HG02610 (cell line): Measurements from ENCODE around the gene CLINT1.
"Not testable (repeated sequence)": the region's sequence is repeated elsewhere in the genome, so short reads cannot be mapped to it uniquely, and the experiment has no call there.

Experiments used
- ATAC-seq: cut with Tn5 transposase; IDR thresholded peaks from one replicate; pipeline ENCODE4 v1.9.1; 2021; ENCODE audit warnings: mild to moderate bottlenecking, moderate library complexity; ENCODE audit not compliant: unreplicated experiment

The CLINT1 gene

DNA sequence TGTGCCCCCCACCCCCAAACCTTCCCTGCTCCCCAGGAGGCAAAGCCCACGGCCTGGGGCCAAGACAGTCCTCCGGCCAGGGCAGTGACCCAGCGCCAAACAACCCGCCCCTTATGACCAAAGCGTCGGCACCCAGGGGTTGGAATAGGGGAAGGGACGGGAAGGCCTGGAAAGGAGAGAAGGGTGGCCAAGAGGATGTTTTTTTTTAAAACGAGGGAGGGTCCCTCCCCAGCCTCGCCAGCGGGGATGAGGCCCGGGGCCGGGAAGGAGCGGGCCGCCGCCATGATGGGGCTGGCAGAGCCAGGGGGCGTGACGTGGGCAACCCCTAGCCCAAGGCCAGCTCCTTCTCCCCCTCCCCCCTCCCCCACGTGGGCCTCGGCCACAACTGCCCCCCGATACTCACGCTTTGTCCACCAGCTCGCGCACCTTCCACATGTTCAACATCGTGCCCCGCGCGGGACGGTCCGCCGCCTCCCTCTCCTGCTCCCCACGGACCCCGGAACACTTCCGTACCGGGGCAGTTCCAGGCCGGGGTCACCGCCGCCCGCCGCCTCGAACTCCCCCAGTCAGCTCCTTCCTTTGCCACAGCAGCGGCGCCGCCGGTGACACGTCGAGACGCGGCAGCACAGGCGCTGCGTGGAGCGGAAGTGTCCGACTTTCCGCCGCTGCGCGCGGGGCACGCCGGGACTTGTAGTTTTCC lies at the start of gene CLINT1:
TSS of gene CLINT1 (minus strand) at position 619 of the 700 bp plus-strand sequence. CDS start at position 444, 175 bp downstream.
- peak; percentile 60 for ATAC-seq

DNA sequence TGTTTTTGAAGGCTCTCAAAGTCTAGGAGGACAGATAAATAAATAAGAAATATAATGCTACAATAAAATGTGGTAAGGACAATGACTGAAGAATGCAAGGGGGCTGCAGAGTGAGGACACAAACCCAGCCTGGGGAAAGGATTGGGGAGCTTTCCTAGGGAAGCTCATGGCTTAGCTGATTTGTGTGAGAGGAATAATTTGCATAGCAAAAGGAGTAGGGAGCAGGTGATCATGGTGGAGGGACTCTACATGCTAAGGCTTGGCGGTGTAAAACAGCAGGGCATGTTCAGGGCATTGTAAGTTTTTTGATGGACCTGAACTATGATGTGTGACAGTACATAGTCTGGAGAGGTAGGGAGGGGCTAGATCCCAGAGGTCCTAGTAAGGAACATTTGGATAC lies 49.5 kb upstream of the CLINT1 start:
- ATAC-seq: no peak

DNA sequence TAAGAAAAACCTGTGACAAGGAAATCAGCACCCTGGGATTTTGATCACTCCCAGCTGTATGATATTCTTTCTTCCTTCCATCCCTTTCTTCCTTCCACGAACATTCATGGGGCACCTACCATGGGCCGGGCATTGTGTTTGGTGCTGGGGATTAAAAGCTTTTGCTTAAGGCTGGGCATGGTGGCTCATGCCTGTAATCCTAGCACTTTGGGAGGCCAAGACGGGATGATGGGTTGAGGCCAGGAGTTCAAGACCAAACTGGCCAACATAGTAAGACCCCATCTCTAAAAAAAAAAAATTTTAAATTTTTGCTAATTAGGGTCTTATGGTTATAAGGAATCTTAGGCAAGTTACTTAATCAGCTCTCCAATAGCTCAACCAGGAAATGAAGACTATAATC lies 48.5 kb upstream of the CLINT1 start:
- no peak for ATAC-seq

DNA sequence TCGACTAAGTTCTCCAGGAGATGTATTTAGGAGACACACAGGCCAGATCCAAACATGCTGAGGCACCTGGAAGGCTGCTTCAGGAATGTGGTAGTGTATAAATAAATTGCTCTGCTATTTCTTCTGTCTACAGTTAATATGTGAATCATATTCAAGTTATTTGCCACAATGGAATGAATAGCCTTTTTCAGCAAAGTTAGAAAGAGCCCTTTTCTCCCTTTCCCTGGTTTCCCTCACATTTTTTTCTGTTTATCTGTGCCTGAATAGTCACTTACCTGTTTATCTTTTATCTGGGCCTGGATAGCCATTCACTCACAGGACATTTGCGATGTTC lies 44.1 kb upstream of the CLINT1 start:
- ATAC-seq: no peak

DNA sequence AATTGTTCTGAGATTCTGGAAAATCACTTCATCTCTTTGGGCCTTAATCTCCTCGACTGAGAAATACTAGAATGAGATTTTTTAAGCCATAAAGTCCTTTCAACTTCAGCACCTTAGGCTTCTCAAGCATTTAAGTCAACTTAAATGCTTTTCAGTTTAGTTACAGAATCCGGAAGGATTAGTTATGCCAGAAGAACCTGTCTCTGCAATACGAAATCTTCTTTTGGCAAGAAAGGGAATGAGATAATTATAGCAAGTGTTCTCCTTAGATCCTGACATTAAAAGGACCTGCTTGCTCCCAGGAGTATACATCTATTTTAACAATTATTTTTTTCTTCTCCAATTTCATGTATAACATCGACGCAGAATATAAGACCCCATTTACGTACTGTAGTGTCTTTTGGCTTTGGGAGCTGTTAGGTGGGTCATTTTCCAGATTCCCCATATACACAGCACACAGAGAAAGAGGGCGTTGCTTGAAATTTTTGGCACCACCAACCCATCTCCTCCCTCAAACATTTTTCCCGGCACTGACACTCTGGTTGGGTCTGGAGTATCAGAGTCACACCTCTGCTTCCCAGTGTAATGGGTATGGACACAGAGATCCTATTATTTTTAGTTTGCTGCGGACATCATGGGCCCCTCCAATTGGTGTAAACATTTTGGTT lies 43.6 kb upstream of the CLINT1 start:
- ATAC-seq: no peak

DNA sequence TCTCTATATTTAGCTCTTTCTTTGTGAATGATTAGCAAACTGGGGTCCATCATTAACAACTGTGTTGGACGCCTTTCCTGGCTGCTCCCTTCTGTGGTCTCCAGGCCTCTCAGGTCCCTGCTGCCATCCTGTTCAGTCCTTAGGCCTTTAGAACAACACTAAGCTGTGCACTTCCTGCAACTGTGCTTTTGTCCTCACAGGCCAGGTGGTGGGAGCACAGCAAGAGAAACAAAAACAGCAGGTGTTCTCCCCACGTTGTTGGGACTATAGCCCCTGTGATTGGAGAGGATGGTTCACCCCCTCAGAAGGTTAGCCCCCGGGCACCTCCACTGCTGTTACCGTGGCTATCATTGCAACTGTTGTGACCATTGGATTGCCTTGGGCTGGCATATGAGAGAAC lies 41.7 kb upstream of the CLINT1 start:
- ATAC-seq: no peak

DNA sequence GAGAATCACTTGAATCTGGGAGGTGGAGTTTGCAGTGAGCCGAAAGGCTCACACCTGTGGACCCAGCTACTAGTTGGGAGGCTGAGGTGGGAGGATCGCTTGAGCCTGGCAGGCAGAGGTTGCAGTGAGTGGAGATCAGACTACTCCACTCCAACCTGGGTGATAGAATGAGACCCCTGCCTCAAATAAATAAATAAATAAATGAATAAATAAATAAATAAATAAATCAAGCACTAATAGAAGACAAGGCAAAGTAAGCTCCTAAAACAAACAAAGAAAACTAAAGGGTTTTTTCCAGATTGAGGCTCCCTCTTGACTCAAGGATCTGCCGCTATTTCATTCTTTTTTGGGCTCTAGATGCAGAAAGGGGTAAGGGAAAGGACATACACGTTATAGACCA lies 34.7 kb upstream of the CLINT1 start:
- no peak for ATAC-seq

DNA sequence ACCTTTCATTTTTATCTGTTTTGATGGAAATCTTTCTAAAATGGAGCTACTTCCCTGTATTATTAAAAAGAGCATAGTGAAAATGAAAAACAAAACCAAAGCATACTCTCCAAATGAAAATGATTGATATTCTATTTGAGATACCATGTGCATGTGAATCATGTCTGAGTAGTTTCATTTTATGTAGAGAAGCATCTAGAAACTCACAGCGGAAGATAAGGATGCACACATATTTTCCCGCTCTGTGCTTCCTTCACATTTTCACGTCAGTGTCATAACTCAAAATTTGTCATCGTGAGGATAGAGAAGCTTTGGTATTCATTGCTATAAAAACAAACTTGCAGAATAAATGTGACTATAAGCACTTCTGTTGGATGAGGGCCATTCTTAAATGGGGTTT lies 34.0 kb upstream of the CLINT1 start:
- no peak for ATAC-seq

DNA sequence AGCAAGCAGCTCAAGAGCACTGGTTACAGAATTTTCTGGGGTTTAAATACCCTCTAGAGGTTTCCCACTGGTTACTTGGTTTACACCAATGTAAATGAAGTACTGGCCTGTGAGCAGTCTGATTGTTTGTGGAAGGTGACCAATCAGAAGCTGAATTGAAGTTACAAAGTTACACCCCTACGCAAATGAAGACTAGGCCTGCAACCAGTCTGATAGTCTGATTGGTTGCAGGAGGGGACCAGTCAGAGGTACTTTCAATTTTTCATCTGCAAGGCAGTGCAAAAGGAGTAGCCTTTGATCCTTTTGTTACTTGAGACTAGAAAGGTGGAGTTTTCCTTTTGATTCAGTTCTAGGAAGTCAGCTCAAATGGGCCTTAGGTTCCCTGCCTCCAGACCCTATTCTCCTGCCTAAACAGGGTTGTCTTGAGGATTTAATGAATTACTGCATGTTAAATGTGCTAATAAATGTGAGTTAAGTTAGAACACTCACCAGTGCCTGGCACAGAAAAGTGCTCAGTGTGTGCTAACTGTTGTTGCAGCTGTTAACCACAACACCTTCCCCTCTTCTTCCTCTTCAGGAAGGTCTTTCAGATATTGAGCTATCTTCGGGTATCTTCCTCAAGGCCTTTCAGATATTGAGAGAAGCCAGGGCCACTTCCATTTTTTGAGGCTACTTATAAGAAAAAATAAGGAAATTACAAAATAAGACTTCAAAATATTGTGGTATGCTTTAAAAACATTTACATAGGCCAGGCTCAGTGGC lies 32.1 kb upstream of the CLINT1 start:
- ATAC-seq: no peak

DNA sequence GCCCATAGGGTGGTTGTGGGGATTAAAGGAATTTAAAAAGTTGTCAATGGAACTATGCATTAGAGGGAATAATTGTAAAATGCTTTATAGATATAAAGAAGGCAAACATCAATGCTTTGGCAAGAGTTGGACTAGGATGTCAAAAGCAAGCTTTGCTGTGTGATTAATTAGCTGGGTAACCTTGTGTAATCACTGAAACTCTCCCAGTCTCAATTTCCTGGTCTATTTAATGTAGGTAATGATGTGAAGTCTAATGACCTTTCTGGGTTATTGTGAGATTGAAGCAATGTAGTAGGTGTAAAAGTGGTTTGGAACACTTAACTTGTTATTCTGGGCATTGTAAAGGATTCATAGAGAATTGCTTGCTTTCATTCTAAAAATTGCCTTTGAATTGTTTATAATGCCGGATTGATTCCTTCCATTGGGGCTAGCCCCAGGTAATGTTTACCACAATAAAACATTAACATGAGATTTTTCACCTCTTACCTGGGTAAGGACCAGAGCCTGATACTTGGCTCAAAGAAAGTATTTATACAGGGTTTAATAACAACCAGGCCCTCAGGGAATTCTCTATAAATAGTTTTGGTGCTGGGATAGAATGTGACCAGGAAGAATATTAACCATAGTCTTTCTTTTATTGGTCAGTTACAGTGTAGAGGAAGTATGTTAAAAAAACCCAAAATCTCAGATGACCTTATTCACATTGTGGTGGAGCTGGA lies 30.0 kb upstream of the CLINT1 start:
- ATAC-seq: no peak

DNA sequence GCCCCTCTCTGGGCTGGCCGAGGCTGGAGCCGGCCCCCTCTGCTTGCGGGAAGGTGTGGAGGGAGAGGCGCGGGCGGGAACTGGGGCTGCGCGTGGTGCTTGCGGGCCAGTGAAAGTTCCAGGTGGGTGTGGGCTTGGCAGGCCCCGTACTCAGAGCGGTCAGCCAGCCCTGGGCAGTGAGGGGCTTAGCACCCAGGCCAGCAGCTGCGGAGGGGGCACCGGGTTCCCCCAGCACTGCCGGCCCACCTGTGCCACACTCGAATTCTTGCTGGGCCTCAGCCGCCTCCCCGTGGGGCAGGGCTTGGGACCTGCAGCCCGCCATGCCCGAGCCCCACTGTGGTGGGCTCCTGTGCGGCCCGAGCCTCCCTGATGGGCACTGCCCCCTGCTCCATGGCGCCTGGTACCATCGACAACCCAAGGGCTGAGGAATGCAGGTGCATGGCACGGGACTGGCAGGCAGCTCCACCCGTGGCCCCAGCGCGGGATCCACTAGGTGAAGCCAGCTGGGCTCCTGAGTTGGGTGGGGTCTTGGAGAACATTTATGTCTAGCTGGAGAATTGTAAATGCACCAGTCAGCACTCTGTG lies 27.9 kb upstream of the CLINT1 start:
- ATAC-seq: no peak

DNA sequence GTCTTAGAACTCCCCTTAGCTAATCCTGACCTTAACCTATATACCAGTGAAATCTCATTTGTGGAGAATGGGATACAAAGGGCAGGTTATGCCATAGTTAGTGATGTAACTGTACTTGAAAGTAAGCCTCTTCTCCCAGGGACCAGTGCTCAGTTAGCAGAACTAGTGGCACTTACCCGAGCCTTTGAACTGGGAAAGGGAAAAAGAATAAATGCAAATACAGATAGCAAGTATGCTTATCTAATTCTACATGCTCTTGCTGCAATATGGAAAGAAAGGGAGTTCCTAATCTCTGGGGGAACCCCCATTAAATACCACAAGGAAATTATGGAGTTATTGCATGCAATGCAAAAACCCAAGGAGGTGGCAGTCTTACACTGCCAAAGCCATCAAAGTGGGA lies 26.1 kb upstream of the CLINT1 start:
- ATAC-seq: not testable (repeated sequence)

DNA sequence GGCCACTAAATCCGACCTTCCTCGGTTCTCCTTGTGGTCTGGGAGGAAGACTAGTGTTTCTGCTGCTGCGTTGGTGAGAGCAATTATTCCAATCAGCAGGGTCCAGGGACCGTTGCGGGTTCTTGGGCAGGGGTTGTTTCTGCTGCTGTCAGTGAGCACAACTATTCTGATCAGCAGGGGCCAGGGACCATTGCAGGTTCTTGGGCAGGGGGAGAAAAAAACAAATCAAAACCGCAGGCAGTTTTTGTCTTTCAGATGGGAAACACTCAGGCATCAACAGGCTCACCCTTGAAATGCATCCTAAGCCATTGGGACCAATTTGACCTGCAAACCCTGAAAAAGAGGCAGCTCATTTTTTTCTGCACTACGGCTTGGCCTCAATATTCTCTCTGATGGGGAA lies 22.6 kb upstream of the CLINT1 start:
- not testable (repeated sequence) for ATAC-seq

DNA sequence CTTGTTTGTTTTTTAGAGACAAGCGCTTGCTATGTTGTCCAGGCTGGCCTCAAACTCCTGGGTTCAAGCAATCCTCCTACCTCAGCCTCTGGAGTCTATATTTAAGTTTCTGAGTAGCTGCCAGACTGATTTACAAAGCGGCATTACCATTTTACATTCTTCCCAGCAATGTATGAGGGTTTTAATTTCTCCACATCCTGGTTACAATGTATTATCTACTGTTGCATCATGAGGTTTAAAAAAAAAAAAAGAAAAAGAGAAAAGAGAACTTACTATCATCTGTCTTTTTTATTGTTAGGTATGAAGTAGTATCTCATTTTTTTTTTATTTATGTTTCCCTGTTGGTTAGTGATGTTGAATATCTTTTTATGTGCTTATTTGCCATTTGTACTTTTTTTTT lies 18.9 kb upstream of the CLINT1 start:
- no peak for ATAC-seq

DNA sequence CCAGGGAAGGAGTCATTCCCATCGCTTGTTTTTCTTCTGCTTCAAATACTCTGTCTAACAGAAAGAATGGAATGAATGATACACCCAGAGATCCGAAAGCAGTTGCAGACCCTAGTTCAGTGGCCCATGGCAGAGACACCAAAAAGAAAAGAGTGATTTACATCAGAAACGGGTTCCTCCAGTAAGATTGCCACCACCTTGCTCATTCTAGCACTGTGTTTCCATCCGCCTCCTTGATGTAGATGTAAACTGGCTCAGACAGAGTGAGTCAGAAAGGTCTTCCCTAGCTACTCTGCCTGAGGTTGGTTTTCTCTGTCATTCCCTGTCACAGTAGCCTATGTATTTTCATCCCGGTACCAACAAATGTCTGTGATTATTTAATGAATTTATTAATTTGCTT lies 15.9 kb upstream of the CLINT1 start:
- no peak for ATAC-seq

DNA sequence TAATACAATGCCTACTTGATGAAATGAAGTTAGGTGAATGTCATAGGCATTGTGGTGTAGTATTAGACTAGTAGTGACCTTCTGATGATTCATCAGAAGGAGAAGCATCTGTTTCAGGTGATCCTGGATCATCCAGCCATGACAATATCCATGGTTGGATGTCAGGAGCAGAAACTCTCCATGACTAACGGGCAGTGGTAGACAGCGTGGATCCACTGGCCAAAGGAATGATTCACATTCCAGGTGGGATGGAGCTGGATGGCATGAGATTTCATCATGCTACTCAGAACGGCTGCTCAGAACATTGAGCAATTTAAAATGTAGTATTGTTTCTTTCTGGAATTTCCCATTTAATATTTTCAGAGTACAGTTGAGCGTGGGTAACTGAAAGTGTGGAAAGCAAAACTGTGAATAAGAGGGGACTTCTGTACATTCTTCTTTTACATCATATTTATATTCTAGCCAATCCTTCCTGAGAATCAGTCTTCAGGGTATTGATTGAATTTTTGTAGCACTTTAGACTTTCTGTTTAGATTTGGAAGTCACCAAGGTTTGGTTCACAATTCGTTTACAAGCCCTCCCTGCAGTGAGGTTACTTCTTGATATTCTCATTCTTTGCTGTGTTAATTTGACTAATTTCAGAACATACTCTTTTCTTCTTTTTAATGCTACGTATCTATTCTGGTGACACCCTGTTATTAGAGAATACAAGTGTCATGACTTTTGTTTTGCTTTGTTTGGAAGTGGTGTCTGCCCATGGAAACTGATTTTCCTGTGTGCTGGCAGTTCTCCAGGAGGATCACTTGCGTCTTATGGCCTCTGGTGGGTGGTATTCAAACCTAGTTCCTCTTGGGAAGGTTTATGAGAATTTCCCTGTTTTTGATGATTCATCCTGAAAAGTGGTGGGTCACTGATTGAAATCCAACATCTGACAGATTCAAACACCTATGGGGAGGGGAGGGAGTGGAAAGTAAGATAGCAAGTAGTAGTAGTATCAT lies 12.2 kb upstream of the CLINT1 start:
- ATAC-seq: peak; percentile 68

DNA sequence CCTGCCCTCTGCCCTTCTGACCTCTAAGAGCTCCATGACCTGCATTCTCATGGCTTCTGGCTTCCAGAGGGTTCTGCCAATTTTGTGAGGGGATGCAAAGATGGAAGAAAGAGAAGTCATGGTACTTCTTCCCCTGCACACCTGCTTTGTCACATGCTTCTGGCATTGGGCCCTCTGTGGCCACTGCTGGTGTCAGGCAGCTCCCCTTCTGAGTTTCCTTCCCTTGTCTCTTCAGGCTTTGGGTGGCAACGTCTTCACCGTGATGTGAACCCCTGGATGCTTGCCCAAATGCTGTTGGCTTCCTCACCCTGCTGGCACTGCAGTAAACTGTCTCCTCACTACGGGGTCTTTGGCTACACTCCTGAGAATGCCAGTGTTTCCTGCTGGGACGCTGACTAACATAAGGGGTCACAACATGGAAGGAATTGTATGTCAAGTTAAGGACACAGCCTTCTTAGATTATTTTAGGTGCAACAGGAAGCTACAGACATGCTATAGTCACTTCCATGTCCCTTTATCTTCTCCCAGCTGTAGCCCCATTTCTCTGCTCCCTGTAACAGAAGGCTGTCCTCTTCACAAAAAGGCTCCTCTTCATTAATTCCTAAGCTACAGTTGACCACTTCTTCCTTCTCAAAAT lies 8.9 kb upstream of the CLINT1 start:
- no peak for ATAC-seq

DNA sequence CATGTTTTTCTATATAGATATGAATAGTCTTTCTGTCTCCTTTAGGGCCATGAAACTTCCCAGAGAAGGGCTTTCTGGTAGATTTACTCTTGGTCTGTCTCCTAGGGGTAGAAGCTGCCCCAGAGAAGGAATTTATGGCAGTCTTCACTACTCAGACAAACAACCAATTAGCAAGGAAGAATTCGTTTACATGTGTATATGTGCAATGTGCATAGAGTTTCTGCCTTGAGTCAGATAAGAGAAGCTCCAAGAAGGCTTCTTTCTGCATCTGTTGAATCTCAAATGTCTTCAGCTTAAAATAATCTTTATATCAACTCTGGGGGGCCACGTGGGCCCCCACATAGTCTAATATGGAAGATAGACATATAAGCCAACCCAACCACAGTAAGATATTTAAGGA lies 7.6 kb upstream of the CLINT1 start:
- no peak for ATAC-seq

DNA sequence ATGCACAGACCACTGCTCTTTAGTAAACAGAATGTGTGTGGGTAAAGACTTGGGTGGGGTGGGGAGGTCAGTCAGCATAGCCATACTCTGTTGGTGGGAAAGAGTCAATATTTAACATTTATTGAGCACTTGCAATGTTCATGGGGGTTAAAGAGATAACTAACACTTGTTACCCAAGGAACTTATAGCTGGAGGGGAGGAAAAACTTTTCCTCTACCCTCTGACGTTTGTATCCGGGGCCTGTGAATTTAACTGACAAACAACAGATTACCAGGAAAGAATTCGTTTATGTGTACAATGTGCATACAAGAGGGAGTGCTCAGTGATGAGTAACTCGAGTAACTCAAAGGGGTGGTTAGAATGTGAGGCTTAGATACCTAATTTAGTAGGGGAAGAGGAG lies 6.8 kb upstream of the CLINT1 start:
- no peak for ATAC-seq
